Left lobe of liver (tissue), 2 donors: Measurements from ENCODE around the gene MCTP2. TPM values are rescaled to one million over a fixed set of nuclear protein-coding genes. Genes with fewer than 3 reads are reported as not detected.
"Not testable (repeated sequence)": the region's sequence is repeated elsewhere in the genome, so short reads cannot be mapped to it uniquely, and the experiment has no call there.

Experiments used
- ATAC-seq: fragments of 200-7000 bp; cut with Tn5 transposase; one replicate; pipeline ENCODE4 v1.9.1; 2020; ENCODE audit warnings: mild to moderate bottlenecking, moderate library complexity
- DNase-seq: peaks from one replicate; pipeline ENCODE4 v3.0.0-alpha.2; 2020; ENCODE audit warnings: low spot score
- total RNA-seq: library from RNA; stranded (reverse); gene quantifications from one replicate; pipeline ENCODE4 v1.2.1, GENCODE V29; 2021
- donor health status: DM: no; HTN: no; CAD: no; lungs with moderate emphysema.
- donor health status: DM: no; HTN: yes; CAD: no.

MCTP2 gene
- total RNA-seq, 1 donor from 2014 or later: 6.5 TPM

GRCh38 chr15:94234300-94234699 is 2.9 kb downstream of the MCTP2 start:
- ATAC-seq: no peak
- DNase-seq: no peak

- no peak for DNase-seq
- no peak for ATAC-seq
These were observed 3.7 kb downstream of the MCTP2 start for GRCh38 chr15:94235041-94235440.

- DNase-seq (no peak), ATAC-seq (no peak)
These were observed 4.3 kb downstream of the MCTP2 start for GRCh38 chr15:94235646-94236045.

- no peak for ATAC-seq
These were observed 5.2 kb downstream of the MCTP2 start for GRCh38 chr15:94236608-94237007.

GRCh38 chr15:94237903-94238302 is 6.5 kb downstream of the MCTP2 start:
- ATAC-seq: no peak
- DNase-seq: no peak

More at GRCh38 chr15:94236608-94237007, 5.2 kb downstream of the MCTP2 start:
- DNase-seq: no peak

GRCh38 chr15:94238539-94239118 is 7.3 kb downstream of the MCTP2 start:
- ATAC-seq: no peak

GRCh38 chr15:94239474-94239873 is 8.1 kb downstream of the MCTP2 start:
- no peak for DNase-seq
- ATAC-seq: peak; percentile 77

More at GRCh38 chr15:94238539-94239118, 7.3 kb downstream of the MCTP2 start:
- no peak for DNase-seq

GRCh38 chr15:94240480-94240879 is 9.1 kb downstream of the MCTP2 start:
- ATAC-seq (no peak), DNase-seq (no peak)

GRCh38 chr15:94242257-94242656 is 10.9 kb downstream of the MCTP2 start:
- DNase-seq: no peak
- no peak for ATAC-seq

- not testable (repeated sequence) for DNase-seq, ATAC-seq
These were observed 11.6 kb downstream of the MCTP2 start for GRCh38 chr15:94243003-94243402.

GRCh38 chr15:94243418-94243817 is 12.1 kb downstream of the MCTP2 start:
- no peak for ATAC-seq
- DNase-seq: no peak

- DNase-seq: no peak
- ATAC-seq: no peak
These were observed 14.7 kb downstream of the MCTP2 start for GRCh38 chr15:94246016-94246415.

- DNase-seq (peak; percentile 63), ATAC-seq (peak; percentile 94)
These were observed 16.7 kb downstream of the MCTP2 start for GRCh38 chr15:94247789-94248638.

- ATAC-seq (no peak), DNase-seq (no peak)
These were observed 19.4 kb downstream of the MCTP2 start for GRCh38 chr15:94250801-94251200.

GRCh38 chr15:94252223-94252766 is 20.9 kb downstream of the MCTP2 start:
- no peak for DNase-seq
- no peak for ATAC-seq

- DNase-seq: no peak
- no peak for ATAC-seq
These were observed 21.6 kb downstream of the MCTP2 start for GRCh38 chr15:94252906-94253491.

GRCh38 chr15:94253742-94254141 is 22.4 kb downstream of the MCTP2 start:
- ATAC-seq (no peak), DNase-seq (no peak)

GRCh38 chr15:94255540-94255939 is 24.2 kb downstream of the MCTP2 start:
- ATAC-seq (peak; percentile 86), DNase-seq (no peak)

GRCh38 chr15:94256511-94256910 is 25.1 kb downstream of the MCTP2 start:
- no peak for ATAC-seq

GRCh38 chr15:94257776-94258175 is 26.4 kb downstream of the MCTP2 start:
- DNase-seq, ATAC-seq: not testable (repeated sequence)

More at GRCh38 chr15:94256511-94256910, 25.1 kb downstream of the MCTP2 start:
- DNase-seq: no peak

GRCh38 chr15:94258246-94258645 is 26.9 kb downstream of the MCTP2 start:
- ATAC-seq (no peak), DNase-seq (no peak)
